GM23248 (cell line): Measurements from ENCODE around the gene TRIM2.

ENCODE experiments used
- EZH2 ChIP-seq: fragments of 200-600 bp; sonication (generic); IDR thresholded peaks from 2 replicates; pipeline ENCODE4 v1.6.1; 2018; ENCODE audit warnings: antibody characterized with exemption, mild to moderate bottlenecking; ENCODE audit not compliant: insufficient read depth, poor library complexity, severe bottlenecking
- EZH2phosphoT487 ChIP-seq: fragments of 200-600 bp; sonication (generic); IDR thresholded peaks from 2 replicates; pipeline ENCODE4 v1.6.1; 2018; ENCODE audit warnings: antibody characterized with exemption, moderate library complexity, mild to moderate bottlenecking, low read depth; ENCODE audit not compliant: insufficient read depth

GRCh38 chr4:153255233-153255632, 51.0 kb downstream of the TRIM2 start:
- TF ChIP-seq EZH2phosphoT487 (no peak), EZH2 (no peak)
